Hepatic stellate cell (primary cell): ENCODE data around the gene CCDC30.

Experiments used
- DNase-seq: peaks from one replicate; pipeline ENCODE4 v3.0.0; 2011; ENCODE audit warnings: low spot score

Gene CCDC30

GRCh38 chr1:42462828-42463763 is at the start of gene CCDC30:
CCDC30 (plus strand) TSS chr1:42463286; CDS start chr1:42480552, 17,266 bp downstream.
- peak; percentile 99 for DNase-seq

- DNase-seq: no peak
These were observed 48.3 kb upstream of the CCDC30 start for GRCh38 chr1:42414551-42415496.

- no peak for DNase-seq
These were observed 45.9 kb upstream of the CCDC30 start for GRCh38 chr1:42417166-42417565.

- DNase-seq: no peak
These were observed 44.6 kb upstream of the CCDC30 start for GRCh38 chr1:42418516-42418915.

- no peak for DNase-seq
These were observed 43.8 kb upstream of the CCDC30 start for GRCh38 chr1:42419126-42419821.

- no peak for DNase-seq
These were observed 43.0 kb upstream of the CCDC30 start for GRCh38 chr1:42420121-42420520.

- DNase-seq: no peak
These were observed 42.0 kb upstream of the CCDC30 start for GRCh38 chr1:42420911-42421585.

GRCh38 chr1:42422737-42423136 is 40.3 kb upstream of the CCDC30 start:
- no peak for DNase-seq

- DNase-seq: no peak
These were observed 39.4 kb upstream of the CCDC30 start for GRCh38 chr1:42423681-42424080.

- DNase-seq: no peak
These were observed 38.9 kb upstream of the CCDC30 start for GRCh38 chr1:42424201-42424600.

GRCh38 chr1:42427240-42427639 is 35.8 kb upstream of the CCDC30 start:
- DNase-seq: no peak

GRCh38 chr1:42429603-42430002 is 33.5 kb upstream of the CCDC30 start:
- DNase-seq: no peak

GRCh38 chr1:42430286-42431135 is 32.6 kb upstream of the CCDC30 start:
- no peak for DNase-seq

GRCh38 chr1:42431514-42431913 is 31.6 kb upstream of the CCDC30 start:
- no peak for DNase-seq

- DNase-seq: no peak
These were observed 30.4 kb upstream of the CCDC30 start for GRCh38 chr1:42432714-42433113.

GRCh38 chr1:42433369-42433768 is 29.7 kb upstream of the CCDC30 start:
- DNase-seq: no peak

GRCh38 chr1:42434340-42434739 is 28.7 kb upstream of the CCDC30 start:
- DNase-seq: no peak

- DNase-seq: peak; percentile 51
These were observed 23.1 kb upstream of the CCDC30 start for GRCh38 chr1:42439940-42440339.

- DNase-seq: no peak
These were observed 20.4 kb upstream of the CCDC30 start for GRCh38 chr1:42442662-42443061.

GRCh38 chr1:42449256-42449655 is 13.8 kb upstream of the CCDC30 start:
- DNase-seq: no peak

- no peak for DNase-seq
These were observed 13.0 kb upstream of the CCDC30 start for GRCh38 chr1:42450061-42450460.
